Measurements from ENCODE around the gene ACTL6A.

ACTL6A gene

DNA sequence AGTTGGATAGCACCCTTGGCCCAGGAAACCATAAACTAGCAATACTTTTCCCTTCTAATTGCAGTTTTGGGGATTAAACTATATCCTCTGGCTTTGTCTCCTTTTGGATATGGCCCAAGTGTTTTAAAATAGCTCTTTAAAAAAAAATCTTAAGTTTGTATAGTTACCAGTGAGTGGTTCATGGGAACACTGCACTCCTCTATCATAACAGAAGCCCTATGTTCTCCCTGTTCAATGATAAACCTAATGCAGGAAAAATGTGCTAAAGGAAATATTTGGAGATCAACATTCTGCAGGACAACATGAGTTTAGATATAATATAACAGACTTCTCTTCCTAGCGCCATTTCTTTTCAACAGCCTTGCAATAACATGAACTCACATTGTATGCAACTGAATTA, 28.6 kb downstream of the ACTL6A start:
- no peak for DNase-seq

DNA sequence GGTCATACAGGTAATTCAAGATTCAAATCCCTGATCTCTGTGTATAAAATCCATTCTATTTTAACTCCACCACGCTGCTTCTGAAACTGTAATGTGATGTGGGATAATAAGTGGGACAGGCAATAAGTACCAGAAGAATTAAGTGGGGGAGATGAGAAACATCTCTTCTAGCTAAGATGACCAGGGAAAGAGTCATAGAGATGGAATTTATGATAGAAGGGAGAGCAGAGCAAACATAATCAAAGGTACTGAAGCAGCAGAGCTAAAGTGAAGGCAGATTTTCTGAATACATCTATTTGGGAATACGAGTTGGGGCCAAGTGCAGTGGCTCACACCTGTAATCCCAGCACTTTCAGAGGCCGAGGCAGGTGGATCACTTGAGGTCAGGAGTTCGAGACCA, 36.8 kb downstream of the ACTL6A start:
- DNase-seq = no peak

DNA sequence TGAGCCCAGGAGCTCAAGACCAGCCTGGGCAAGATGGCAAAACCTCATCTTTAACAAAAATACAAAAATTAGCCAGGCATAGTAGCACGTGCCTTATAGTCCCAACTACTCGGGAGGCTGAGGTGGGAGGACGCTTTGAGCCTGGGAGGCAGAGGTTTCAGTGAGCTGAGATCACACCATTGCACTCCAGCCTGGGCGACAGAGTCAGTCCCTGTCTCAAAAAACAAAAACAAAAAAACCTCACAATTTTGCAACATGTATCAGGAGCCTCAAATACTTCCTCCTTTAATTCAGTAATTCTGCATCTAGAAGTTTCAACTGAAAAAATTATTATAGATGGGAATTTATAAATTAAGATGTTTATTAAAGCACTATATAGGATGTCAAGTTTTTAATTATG, 40.6 kb downstream of the ACTL6A start:
- DNase-seq = no peak

DNA sequence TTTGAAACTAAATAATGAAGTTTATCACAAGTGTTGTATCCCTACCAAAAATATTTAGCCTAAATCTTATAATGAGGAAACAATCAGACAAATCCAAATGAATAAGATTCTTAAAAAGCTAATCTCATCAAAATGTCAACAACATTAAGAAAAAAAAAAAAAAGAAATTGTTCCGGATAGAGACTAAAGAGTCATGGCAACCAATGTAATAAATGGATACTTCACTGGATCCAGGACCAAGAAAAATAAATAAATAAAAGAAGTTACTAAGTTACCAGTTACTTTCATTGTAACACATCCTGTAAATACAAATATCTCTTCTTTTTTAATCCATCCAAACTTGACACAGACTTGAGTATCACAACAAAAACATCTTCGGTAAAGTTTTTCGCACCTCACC, 41.1 kb downstream of the ACTL6A start:
- no peak for DNase-seq

DNA sequence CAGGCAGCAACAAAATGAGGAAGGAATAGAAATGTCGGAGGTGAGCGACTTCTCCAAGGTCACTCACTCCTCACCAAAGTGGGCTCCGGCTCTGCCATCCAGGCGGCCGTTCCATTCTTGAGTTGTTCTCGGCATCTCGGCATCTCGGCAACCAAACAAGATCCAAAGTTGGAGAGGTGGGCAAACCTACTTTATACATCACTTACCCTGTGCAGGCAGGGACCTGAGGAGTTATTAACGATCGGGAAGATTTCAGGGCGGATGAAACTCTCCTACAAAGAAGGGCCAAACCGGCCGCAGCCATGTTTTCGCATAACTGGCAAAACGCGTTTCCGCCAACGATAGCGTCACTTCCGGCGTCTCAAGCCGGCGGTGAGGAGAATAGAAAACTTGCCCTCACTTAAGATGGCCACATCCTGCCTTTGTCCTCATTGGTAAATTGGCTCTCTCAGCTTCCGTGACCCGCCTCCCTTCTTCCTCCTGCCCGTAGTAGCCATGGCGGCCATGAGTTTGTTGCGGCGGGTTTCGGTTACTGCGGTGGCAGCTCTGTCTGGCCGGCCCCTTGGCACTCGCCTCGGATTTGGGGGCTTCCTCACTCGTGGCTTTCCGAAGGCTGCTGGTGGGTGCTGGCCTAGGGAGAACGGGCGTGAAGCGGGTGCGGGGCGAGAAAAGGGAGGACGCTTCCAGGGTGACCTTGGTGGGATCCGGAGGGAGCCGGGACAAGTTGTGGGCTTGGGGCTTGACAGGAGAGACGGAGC, 41.8 kb downstream of the ACTL6A start, which contains the start of the genes MRPL47 and NDUFB5:
Gene MRPL47, minus strand, starts transcription at position 318 of the 758 bp plus-strand sequence. Its CDS starts 14 bp downstream, at position 304.
Gene NDUFB5, plus strand, starts transcription at position 474 of the 758 bp plus-strand sequence. Its CDS starts 22 bp downstream, at position 496.
- peak; percentile 97 for DNase-seq

DNA sequence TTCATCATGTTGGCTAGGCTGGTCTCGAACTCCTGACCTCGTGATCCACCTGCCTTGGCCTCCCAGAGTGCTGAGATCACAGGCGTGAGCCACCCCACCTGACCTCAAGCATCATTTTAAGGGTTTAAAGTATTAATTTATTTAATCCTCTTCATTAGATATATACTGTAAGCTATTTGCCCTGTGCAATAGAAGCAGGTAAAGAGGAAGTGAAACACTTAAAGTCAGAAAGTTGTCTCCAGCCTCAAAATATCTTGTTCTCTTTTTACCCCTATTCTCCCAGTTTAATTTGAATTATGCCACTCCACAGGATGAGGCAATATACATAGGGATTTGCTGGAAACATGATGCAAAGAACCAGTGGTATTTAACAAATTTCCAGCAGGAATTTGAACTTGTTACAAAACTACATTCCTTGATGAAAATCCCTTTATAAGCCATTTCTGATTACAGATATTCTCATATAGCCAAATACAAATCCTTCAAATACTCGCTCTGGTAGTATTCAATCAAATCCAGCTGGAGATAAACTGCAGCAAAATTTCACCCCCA, 43.9 kb downstream of the ACTL6A start:
- DNase-seq = no peak

DNA sequence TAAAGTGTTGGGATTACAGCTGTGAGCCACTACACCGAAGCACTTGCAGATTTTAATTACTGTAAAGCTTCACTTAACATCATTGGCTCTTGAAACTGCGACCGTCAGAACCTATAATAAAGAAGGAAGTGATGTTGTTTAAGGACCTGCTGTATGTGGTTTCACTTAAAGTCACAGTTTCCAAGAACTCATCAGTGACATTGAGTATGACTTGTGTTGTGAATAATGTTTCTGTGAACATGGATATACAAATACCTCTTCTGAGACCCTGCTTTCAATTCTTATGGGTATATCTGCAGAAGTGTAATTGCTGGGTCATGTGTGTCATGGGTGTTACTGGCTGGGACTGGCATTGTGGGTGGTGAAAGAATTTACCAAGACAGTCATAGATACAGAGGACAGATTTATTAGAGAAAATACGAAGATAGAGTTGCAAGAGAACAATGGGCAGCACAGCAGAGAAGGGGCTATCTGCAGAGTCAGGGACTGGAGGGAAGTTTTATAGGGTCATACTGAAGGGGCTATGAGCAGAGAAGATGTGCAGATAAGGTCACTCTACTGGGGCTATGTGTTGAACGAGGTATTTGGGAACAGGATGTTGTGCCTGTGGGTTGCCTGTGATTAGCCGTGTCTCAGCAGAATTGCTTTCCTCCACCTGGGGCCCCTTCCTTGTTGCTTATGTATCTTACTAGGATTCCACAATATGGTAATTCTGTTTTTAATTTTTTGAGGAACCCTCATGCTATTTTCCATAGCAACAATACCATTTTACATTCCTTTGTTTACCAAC, 46.4 kb downstream of the ACTL6A start:
- no peak for DNase-seq

DNA sequence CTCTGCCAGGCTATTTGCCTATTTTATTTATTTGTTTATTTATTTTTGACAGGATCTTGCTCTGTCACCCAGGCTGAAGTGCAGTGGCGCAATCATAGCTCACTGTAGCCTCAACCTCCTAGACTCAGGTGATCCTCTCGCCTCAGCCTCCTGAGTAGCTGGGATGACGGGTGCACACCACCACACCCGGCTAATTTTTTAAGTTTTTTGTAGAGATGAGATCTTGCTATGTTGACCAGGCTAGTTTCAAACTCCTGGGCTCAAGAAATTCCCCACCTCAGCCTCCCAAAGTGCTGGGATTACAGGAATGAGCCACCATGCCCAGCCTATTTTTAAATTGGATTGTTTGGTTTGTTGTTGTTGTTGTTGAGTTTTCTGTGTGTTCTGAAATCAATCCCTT, 47.3 kb downstream of the ACTL6A start:
- DNase-seq = no peak

DNA sequence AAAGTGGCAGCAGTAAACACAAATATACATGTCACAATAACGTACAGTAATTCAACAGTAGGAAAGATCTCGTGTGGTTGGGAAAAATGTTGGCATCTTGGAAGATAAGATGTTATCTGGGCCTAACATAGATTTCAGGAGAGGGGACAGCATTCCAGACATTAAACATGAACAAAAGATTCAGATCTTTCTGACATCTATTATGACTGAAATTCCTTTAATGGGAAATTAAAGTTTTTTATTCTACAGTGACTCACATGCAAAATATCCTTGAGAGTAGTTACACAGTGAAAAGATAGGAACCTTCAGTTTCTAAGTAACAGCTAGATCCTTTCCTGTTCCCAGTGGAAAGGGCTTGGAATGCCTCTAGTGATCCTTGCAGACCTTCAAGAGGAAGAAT, 51.1 kb downstream of the ACTL6A start:
- DNase-seq = no peak

DNA sequence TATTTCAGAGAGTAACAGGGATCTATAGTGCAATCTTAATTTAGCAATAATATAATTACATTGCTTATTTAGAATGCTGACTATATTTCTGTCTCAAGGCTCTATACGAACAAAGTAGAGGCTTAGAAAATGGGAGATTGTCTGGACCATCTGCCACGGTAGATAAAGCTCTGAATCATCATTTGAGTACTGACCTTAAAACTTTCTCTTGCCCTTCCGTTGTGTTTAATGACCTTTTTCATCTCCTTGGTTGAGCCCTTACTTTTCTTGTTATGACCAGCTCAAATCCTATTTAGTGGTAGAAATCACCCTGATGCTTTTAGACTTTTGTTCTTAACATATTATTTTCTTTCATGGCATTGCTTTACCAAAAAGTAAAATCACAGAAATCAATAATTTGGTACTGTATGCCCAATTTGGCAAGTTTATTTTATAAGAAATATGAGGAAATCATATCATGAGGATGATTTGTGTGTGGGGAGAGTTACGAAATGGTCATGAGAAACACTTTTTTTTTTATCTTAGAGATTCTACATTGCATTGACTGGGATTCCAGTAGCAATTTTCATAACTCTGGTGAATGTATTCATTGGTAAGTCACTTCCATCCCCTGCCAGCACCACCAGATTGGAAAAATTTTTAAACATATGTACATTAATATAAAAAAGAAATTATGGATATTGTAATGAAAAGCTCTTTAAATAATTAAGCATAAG, 52.9 kb downstream of the ACTL6A start:
- DNase-seq = no peak

DNA sequence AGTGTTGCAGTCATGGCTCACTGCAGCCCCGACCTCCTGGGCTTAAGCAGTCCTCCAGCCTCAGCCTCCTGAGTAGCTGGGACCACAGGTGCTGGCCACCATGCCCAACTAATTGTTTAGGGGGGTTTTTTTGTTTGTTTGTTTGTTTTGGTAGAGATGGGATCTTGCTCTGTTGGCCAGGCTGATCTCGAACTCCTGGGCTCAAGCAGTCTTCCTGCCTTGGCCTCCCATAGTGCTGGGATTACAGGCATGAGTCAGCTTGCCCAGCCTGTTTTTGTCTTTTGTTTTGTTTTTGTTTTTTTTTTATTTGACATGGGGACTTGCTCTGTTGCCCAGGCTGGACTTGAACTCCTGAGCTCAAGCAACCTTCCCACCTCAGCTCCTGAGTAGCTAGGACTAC, 59.3 kb downstream of the ACTL6A start:
- no peak for DNase-seq

DNA sequence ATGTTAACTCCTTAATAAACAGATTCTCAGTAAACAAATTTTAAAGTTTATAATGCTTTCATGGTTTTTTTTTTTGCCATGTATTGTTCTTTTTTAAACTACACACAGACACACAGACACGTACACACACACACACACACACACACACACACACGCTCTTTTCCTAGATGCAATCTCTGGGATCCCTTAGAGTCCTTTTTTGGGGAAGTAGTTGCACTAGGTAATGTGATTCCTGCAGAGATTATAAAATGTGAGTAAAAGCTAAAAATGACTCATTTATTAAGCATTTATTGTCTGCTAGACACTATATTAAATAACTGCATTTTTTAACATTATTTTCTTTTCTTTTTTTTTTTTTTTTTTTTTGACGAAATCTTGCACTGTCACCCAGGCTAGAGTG, 61.7 kb downstream of the ACTL6A start:
- no peak for DNase-seq

DNA sequence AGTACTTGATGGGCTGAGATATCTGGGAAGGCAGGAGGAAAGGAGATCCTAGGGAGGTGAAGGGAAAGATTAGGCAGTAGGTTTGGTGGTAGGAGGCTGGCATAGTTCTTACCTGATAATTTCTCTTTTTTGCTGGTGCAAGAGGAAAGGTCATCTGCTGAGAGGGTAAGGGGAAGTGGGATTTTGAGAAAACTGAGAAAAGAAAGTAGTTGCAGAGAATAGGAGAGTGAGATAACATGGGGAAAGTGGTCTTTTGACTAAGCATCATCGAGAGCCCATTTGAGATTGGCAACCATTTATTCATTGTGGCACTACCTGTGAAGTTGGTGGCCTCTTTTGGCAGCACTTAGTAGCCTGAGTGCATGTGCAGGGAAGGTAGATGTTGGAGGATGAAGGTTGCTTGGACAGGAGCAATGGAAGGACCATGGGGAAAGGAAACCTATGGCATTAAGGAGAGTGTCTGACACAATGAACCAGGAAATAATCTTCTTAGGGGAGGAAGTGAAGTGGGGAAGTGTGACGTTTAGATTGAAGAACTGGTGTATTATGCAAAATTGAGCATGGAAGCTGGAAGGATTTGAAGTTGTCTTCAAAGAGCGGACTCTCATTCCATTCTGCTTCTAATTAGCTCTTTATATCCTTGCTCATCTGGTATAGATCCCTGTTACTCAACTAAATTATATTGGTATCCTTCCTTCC, 68.2 kb downstream of the ACTL6A start:
- DNase-seq = no peak

Measured in right hindlimb (tissue), 1 donor.